Mesendoderm (in vitro differentiated cells): ENCODE data around the gene TTLL13.

Experiments
- DNase-seq: peaks from one replicate; pipeline ENCODE4 v3.0.0; 2013
- H2AK5ac ChIP-seq: 2 replicates; pipeline ENCODE4 v1.6.1; 2013; ENCODE audit warnings: low read length, inconsistent platforms
- H2BK120ac ChIP-seq: 2 replicates; pipeline ENCODE4 v1.6.1; 2013; ENCODE audit warnings: low read depth, mild to moderate bottlenecking, low read length, moderate library complexity, mixed read lengths
- H2BK15ac ChIP-seq: replicated peaks from 2 replicates; pipeline ENCODE4 v1.6.1; 2013; ENCODE audit warnings: low read depth, mild to moderate bottlenecking, moderate library complexity
- H2BK5ac ChIP-seq: 2 replicates; pipeline ENCODE4 v1.6.1; 2013; ENCODE audit warnings: low read length, inconsistent platforms
- H3K18ac ChIP-seq: 2 replicates; pipeline ENCODE4 v1.6.1; 2013; ENCODE audit warnings: mild to moderate bottlenecking, low read length, mixed read lengths
- H3K23ac ChIP-seq: one replicate; pipeline ENCODE4 v1.6.1; 2013; ENCODE audit warnings: low read length
- H3K27ac ChIP-seq: 2 replicates; pipeline ENCODE4 v1.5.1; 2013; ENCODE audit warnings: low read depth, mild to moderate bottlenecking, inconsistent platforms, low read length, moderate library complexity
- H3K27me3 ChIP-seq: 2 replicates; pipeline ENCODE4 v1.6.1; 2013; ENCODE audit warnings: low read length, control low read depth, mild to moderate bottlenecking, inconsistent platforms; ENCODE audit not compliant: insufficient read depth, poor library complexity
- H3K36me3 ChIP-seq: 2 replicates; pipeline ENCODE4 v1.6.1; 2013; ENCODE audit warnings: low read length, inconsistent platforms; ENCODE audit not compliant: control insufficient read depth, insufficient read depth
- H3K4ac ChIP-seq: one replicate; pipeline ENCODE4 v1.6.1; 2013; ENCODE audit warnings: low read depth, mild to moderate bottlenecking, low read length, moderate library complexity
- H3K4me1 ChIP-seq: 2 replicates; pipeline ENCODE4 v1.6.1; 2013; ENCODE audit warnings: low read depth, low read length, inconsistent platforms; ENCODE audit not compliant: control insufficient read depth
- H3K4me2 ChIP-seq: 2 replicates; pipeline ENCODE4 v1.6.1; 2013; ENCODE audit warnings: low read length
- H3K4me3 ChIP-seq: 2 replicates; pipeline ENCODE4 v1.5.1; 2013; ENCODE audit warnings: mild to moderate bottlenecking, low read length
- H3K56ac ChIP-seq: one replicate; pipeline ENCODE4 v1.6.1; 2013; ENCODE audit warnings: low read length
- H3K79me1 ChIP-seq: 2 replicates; pipeline ENCODE4 v1.6.1; 2013; ENCODE audit warnings: low read length, inconsistent platforms
- H3K79me2 ChIP-seq: 2 replicates; pipeline ENCODE4 v1.6.1; 2013; ENCODE audit warnings: mild to moderate bottlenecking, low read length; ENCODE audit not compliant: control insufficient read depth, insufficient read depth
- H3K9ac ChIP-seq: 2 replicates; pipeline ENCODE4 v1.6.1; 2013; ENCODE audit warnings: low read length, inconsistent platforms
- H4K5ac ChIP-seq: one replicate; pipeline ENCODE4 v1.6.1; 2013; ENCODE audit warnings: low read length
- H4K8ac ChIP-seq: one replicate; pipeline ENCODE4 v1.6.1; 2013; ENCODE audit warnings: low read depth, mild to moderate bottlenecking, control low read depth, low read length, moderate library complexity
- WGBS: extraction: QIAGEN DNeasy Blood & Tissue Kit; methylation state at CpG from one replicate; pipeline ENCODE4 v1.1.7; 2013; ENCODE audit warnings: low lambda C conversion rate, missing lambda C conversion rate; ENCODE audit not compliant: insufficient coverage; ENCODE audit errors: extremely low coverage; 5-methylcytosine and 5-hydroxymethylcytosine counted together

The TTLL13 gene

DNA sequence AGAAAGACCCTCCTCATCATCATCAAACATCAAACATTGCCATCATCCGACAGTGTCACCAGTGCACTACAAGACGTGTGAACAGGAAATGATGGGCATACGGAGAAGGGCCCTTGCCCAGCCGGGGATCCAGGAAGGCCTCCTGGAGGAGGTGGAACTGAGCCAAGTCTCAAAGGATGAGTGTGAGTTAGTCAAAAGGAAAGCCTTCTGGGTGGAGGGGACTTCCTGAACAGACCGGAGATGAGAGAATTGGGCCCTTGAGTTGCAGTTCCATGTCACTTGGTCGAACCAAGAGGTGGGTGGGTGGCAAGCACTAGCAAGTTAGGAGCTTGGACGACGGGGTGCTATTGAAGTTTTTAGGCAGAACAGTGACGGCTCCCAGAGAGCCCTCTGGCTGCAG is 39.8 kb upstream of the TTLL13 start:
- Histone ChIP-seq H3K18ac (no peak overlapping the region), H3K4me2 (no peak overlapping the region), H3K4me1 (no peaks in the 10 kb centered on the region), H3K27ac (no peak overlapping the region), H2BK5ac (no peak overlapping the region), H3K4ac (no peak overlapping the region), H3K79me1 (peaks cover 3% of the 10 kb centered on the region), H3K4me3 (no peak overlapping the region), H3K56ac (no peak overlapping the region), H2BK15ac (no peak overlapping the region), H3K9ac (no peak overlapping the region), H2BK120ac (no peak overlapping the region), H4K5ac (no peak overlapping the region), H4K8ac (no peak overlapping the region), H3K79me2 (no peaks in the 10 kb centered on the region), H3K27me3 (no peaks in the 10 kb centered on the region), H3K36me3 (no peaks in the 10 kb centered on the region), H3K23ac (no peak overlapping the region), H2AK5ac (no peak overlapping the region)
- DNase-seq: no peak
- WGBS: no CpG with 5 or more reads among the region's 9 CpGs

DNA sequence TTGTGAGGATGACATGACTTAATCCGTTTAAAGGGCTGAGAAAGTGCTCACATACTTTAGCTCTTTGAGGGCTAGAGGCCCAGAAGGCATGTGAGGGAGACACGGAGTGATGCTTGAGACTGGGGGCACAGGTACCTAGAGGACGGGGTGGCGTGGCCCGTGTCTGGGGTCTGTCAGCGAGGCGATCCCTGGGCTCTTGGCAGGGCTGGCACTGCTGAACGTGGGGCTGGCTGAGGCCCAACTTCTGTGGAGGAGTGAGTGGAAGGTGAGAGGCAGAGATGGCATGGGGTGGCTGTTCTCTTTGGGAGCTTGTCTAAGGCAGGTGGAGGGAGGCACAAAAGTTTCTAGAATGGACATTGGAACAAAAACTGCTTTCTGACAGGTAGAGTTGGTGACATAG is 38.8 kb upstream of the TTLL13 start:
- DNase-seq: no peak
- Histone ChIP-seq H2AK5ac (no peak overlapping the region), H3K36me3 (no peaks in the 10 kb centered on the region), H3K27ac (no peak overlapping the region), H4K5ac (no peak overlapping the region), H3K4me1 (no peaks in the 10 kb centered on the region), H3K18ac (no peak overlapping the region), H3K4me2 (no peak overlapping the region), H3K4me3 (no peak overlapping the region), H3K79me1 (peaks cover 1% of the 10 kb centered on the region), H3K27me3 (no peaks in the 10 kb centered on the region), H3K79me2 (no peaks in the 10 kb centered on the region), H4K8ac (no peak overlapping the region), H3K4ac (no peak overlapping the region), H3K56ac (no peak overlapping the region), H3K23ac (no peak overlapping the region), H2BK15ac (no peak overlapping the region), H2BK120ac (no peak overlapping the region), H3K9ac (no peak overlapping the region), H2BK5ac (no peak overlapping the region)
- no CpG with 5 or more reads among the region's 8 CpGs for WGBS

DNA sequence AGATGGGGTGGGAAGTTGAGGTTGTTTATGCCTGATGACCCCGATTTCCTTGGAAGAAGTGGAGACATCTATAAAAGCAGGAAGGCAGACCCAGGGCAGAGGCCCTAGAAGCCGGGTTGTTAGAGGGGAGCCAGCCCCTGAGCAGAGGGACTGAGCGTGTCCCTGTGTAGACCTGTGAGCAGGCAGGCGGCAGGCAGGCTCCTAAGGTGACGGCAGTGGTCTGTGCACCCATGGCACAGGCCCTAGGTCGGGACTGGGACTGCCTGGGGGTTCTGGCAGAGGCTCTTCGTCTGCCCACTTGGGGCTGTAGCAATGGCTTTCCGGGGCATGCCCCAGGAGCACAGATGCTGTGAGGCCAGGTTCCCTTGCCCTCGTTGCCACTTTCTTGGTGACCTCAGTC is 38.3 kb upstream of the TTLL13 start:
- H3K56ac ChIP-seq: no peak overlapping the region
- no CpG with 5 or more reads among the region's 9 CpGs for WGBS
- no peak overlapping the region for H2BK120ac ChIP-seq
- H3K4ac ChIP-seq: no peak overlapping the region
- no peaks in the 10 kb centered on the region for H3K36me3 ChIP-seq
- DNase-seq: no peak
- H3K27ac ChIP-seq: no peak overlapping the region
- no peak overlapping the region for H3K4me2 ChIP-seq
- H3K18ac ChIP-seq: no peak overlapping the region
- H3K79me1 ChIP-seq: peaks cover 1% of the 10 kb centered on the region
- no peak overlapping the region for H4K8ac ChIP-seq
- H2AK5ac ChIP-seq: no peak overlapping the region
- no peak overlapping the region for H3K9ac ChIP-seq
- H2BK15ac ChIP-seq: no peak overlapping the region
- H3K23ac ChIP-seq: no peak overlapping the region
- H3K27me3 ChIP-seq: no peaks in the 10 kb centered on the region
- no peak overlapping the region for H4K5ac ChIP-seq
- H3K79me2 ChIP-seq: no peaks in the 10 kb centered on the region
- H2BK5ac ChIP-seq: no peak overlapping the region
- H3K4me3 ChIP-seq: no peak overlapping the region
- H3K4me1 ChIP-seq: no peaks in the 10 kb centered on the region

DNA sequence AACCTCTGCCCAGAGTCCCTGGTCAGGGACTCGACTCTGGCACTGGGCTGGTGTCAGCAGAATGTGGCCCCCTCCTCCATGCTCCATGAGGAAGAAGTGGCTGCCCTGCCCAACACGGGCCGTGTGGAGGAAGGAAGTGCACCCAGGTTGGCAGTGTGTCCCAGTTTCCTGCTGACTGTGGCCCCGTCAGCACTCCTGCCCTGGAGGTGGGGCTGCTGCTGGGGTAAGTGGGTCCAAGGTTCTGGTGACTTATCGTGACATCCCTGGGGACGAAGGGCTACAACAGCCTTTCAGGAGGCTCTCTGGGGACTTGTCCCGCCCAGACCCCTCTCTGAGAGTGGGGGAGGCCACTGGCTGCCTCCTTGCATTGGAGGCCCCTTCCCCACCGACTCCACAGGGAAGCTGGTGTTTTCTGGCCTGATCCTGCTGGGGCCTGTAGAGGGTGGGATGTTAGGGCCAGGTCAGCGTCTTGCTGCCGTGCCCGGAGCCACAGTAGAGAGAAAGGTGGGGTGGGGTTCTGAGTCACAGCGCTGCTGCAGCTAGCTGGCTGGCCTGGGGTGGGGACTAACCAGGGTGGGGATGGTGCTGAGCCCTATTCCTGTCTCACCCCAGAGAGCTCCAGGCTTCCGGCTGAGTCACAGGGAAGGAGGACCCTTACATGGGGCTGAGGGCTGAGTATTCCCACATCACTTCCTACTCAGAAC is 37.8 kb upstream of the TTLL13 start:
- no peak overlapping the region for H3K23ac ChIP-seq
- no peak for DNase-seq
- WGBS: no CpG with 5 or more reads among the region's 13 CpGs
- no peak overlapping the region for H2BK15ac ChIP-seq
- H3K4me2 ChIP-seq: no peak overlapping the region
- H3K36me3 ChIP-seq: no peaks in the 10 kb centered on the region
- no peak overlapping the region for H3K18ac ChIP-seq
- no peaks in the 10 kb centered on the region for H3K79me2 ChIP-seq
- no peaks in the 10 kb centered on the region for H3K4me1 ChIP-seq
- no peak overlapping the region for H3K4ac ChIP-seq
- H2AK5ac ChIP-seq: no peak overlapping the region
- H4K5ac ChIP-seq: no peak overlapping the region
- H3K79me1 ChIP-seq: peaks cover 1% of the 10 kb centered on the region
- H4K8ac ChIP-seq: no peak overlapping the region
- no peak overlapping the region for H2BK5ac ChIP-seq
- H3K27me3 ChIP-seq: no peaks in the 10 kb centered on the region
- no peak overlapping the region for H3K27ac ChIP-seq
- H3K4me3 ChIP-seq: no peak overlapping the region
- no peak overlapping the region for H3K9ac ChIP-seq
- peak overlapping the region; percentile 25 for H3K56ac ChIP-seq
- H2BK120ac ChIP-seq: no peak overlapping the region

DNA sequence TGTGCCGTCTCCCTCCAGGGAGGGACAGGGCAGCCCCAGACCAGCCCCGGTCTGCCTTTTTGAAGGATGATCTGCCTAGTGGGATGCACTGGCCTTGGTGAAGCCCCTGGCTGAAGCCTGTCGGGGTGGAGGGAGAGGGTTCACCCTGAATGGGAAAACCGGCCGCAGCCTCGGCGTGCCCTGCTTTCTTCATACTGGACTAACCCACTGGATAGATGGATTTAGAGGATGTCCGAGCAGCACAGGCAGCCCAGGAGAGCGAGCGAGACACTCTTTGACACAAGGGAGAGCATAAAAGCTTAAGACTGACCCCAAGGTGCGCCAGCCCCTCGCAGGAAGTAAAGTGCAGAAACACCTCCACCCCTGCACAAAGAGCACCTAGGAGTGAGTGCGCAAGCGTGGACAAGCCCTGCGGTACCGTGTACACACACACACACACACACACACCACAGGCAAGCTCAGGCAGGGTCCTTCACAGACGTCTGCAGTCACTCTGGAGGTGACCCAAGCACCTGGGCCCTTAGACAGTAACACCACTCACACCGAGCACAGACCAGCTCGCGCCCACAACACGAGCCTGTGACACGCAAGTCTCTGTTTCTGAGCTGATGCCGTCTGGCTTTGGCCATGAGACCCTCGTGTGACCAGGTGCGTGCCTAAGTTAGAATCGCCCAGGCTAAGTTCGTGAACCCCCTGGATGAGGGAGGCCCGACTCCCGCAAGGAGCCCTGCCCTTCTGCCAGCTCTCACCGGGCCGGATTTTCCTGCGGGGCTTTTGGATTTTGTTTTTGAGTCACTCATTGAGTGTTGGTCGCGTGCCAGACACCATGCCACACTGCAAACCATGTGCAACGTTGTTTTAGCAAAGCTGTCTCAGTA is 36.9 kb upstream of the TTLL13 start:
- H3K9ac ChIP-seq: no peak overlapping the region
- no peak overlapping the region for H3K18ac ChIP-seq
- H3K36me3 ChIP-seq: no peaks in the 10 kb centered on the region
- H3K56ac ChIP-seq: no peak overlapping the region
- H3K23ac ChIP-seq: no peak overlapping the region
- H3K27me3 ChIP-seq: no peaks in the 10 kb centered on the region
- H3K4me3 ChIP-seq: no peak overlapping the region
- no CpG with 5 or more reads among the region's 35 CpGs for WGBS
- H3K4me1 ChIP-seq: no peaks in the 10 kb centered on the region
- no peak overlapping the region for H2BK15ac ChIP-seq
- H4K8ac ChIP-seq: no peak overlapping the region
- DNase-seq: no peak
- no peak overlapping the region for H3K4ac ChIP-seq
- no peak overlapping the region for H3K4me2 ChIP-seq
- no peaks in the 10 kb centered on the region for H3K79me2 ChIP-seq
- peaks cover 1% of the 10 kb centered on the region for H3K79me1 ChIP-seq
- no peak overlapping the region for H2BK5ac ChIP-seq
- H2AK5ac ChIP-seq: no peak overlapping the region
- H2BK120ac ChIP-seq: no peak overlapping the region
- H4K5ac ChIP-seq: no peak overlapping the region
- no peak overlapping the region for H3K27ac ChIP-seq
